Epithelial cell of proximal tubule (primary cell): ENCODE data around the gene MMEL1. TPM values are rescaled to one million over a fixed set of nuclear protein-coding genes. Genes with fewer than 3 reads are reported as not detected.
"Not testable (repeated sequence)": the region's sequence is repeated elsewhere in the genome, so short reads cannot be mapped to it uniquely, and the experiment has no call there.

Source experiments
- DNase-seq: peaks from one replicate; pipeline ENCODE4 v3.0.0-alpha.2; 2011; ENCODE audit warnings: low read depth
- H3K4me3 ChIP-seq: 2 replicates; pipeline ENCODE4 v1.5.1; 2011; ENCODE audit warnings: low read depth, mild to moderate bottlenecking, low read length
- total RNA-seq: library from RNA; depleted of rRNA; stranded (reverse); fragments of >200 nt; gene quantifications from 2 replicates; pipeline ENCODE4 v1.2.3, GENCODE V29; 2015
- TF ChIP-seq, protein P1 (sequence below): conservative IDR thresholded peaks from 2 replicates; pipeline ENCODE4 v1.5.1; 2012; ENCODE audit warnings: low read depth, mild to moderate bottlenecking, low read length

The MMEL1 gene
- total RNA-seq, 1 donor from 2014 or later: not detected

DNA sequence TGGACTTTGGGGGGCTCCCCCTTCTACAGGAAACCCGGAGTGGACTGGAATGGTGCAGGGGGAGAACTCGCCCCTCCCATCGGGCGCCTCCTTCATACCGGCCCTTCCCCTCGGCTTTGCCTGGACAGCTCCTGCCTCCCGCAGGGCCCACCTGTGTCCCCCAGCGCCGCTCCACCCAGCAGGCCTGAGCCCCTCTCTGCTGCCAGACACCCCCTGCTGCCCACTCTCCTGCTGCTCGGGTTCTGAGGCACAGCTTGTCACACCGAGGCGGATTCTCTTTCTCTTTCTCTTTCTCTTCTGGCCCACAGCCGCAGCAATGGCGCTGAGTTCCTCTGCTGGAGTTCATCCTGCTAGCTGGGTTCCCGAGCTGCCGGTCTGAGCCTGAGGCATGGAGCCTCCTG, 76.5 kb downstream of the MMEL1 start, which contains the start of gene TNFRSF14:
TNFRSF14 (plus strand) TSS at position 95 of the 401 bp plus-strand sequence; CDS start at position 389, 294 bp downstream.
- H3K4me3 ChIP-seq: peak within 1 kb of the TSS; percentile 81
- DNase-seq: no peak
- TF ChIP-seq, protein P1, sequence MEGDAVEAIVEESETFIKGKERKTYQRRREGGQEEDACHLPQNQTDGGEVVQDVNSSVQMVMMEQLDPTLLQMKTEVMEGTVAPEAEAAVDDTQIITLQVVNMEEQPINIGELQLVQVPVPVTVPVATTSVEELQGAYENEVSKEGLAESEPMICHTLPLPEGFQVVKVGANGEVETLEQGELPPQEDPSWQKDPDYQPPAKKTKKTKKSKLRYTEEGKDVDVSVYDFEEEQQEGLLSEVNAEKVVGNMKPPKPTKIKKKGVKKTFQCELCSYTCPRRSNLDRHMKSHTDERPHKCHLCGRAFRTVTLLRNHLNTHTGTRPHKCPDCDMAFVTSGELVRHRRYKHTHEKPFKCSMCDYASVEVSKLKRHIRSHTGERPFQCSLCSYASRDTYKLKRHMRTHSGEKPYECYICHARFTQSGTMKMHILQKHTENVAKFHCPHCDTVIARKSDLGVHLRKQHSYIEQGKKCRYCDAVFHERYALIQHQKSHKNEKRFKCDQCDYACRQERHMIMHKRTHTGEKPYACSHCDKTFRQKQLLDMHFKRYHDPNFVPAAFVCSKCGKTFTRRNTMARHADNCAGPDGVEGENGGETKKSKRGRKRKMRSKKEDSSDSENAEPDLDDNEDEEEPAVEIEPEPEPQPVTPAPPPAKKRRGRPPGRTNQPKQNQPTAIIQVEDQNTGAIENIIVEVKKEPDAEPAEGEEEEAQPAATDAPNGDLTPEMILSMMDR: peak; percentile 15

DNA sequence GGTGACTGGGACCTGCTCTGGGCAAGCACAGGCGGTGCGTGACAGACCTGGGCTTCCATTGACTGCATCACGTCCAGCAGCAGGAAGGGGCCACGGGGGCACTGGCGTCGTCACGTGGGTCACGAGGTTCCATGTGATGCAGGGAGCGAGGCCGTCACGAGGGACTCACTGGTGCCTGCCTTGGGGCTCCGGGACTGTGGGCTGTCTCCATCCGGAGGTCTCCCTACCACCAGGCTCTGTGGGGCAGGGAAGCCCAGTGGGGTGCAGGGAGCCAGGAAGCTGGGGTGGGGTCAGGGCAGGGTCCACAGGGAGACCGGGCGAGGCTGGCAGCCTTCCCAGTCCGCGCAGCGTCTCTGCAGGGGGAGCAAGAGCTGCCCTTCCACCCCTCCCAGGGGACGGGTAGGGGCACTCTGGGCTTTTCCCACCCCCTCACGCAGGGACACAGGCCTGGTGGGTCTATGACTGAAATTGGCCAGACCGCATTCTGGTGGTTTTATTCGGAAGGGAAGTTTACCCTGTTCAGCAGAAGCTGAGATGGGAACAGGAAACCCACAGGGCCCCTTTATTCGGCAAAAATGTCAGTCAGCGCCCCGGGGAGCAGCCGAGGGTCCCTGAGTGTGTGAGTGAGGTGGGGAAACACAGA, 77.1 kb downstream of the MMEL1 start:
- no peak for DNase-seq
- H3K4me3 ChIP-seq: peak overlapping the region; percentile 81
- TF ChIP-seq, protein P1: no peak

DNA sequence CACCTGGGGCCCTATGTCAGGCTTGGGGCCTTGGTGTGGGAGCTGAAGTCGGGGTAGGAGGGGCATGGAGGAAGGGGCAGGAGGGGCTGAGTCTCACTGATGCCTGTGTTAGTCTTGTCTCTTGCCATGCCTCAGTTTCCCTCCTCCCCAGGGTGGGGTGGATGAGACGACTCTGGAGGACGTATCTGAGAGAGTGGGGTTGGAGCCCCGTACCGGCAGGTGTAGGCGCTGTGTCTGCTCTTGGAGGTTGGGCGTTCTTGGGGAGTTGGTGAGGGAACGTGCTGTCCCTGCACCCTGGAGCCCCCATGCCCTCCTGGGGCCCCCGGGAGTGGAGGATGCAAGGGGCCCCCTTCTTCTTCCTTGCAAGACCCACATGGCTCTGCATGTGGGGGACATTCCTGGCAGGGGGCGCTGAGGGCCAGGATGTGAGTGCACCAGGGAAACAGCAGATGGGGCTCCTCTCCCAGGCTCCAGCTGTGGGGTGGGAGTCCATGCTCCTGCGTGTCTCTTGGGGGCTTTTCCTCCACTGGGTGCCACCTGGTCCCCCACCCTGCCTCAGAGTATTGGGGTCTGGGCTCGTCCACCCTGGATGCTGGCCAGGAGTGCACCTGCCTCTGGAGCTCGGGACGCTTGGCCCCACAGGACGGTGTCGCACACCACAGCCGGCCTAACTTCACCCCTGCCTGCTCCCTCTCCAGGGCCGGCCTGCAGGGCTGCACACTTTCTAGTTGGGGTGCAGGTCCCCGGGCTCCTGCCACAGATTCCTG, 78.0 kb downstream of the MMEL1 start:
- no peak overlapping the region for H3K4me3 ChIP-seq
- DNase-seq: no peak
- TF ChIP-seq, protein P1: peak; percentile 64

DNA sequence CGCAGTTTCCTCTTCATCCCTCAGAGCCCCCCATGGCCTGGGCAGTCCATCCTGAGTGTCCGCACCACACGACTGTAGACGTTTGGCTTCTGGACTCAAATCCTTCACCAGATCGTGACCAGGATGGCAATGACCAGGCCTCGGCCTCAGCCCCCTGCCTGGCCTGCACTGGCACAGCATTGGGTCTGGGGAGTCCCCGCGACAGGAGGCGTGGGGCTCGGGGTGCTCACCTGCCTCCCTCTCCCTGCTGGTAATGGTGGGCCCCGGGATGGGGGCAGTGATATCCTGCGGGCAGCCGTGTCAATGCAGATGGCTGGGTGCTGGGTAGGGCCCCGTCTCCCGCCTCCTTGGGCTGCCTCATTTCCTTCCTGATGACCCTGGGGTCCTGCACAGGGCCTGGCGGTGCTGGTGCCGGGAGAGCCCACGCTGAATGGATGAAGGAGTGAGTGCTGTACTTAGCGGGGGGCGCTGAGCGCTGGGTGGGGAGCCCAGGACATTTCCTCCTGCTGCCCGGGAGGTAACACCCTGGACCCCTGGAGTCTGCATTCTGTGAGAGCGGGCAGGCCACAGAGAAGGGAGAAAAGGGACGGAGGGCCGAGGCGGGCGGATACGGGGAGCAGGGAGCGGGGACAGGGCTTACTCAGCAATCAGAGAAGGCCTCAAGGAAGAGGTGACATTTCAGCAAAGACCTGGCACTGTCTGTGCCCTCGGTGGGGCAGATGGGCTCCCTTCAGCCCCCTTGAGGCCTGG, 78.8 kb downstream of the MMEL1 start:
- TF ChIP-seq, protein P1: no peak
- no peak overlapping the region for H3K4me3 ChIP-seq
- no peak for DNase-seq

DNA sequence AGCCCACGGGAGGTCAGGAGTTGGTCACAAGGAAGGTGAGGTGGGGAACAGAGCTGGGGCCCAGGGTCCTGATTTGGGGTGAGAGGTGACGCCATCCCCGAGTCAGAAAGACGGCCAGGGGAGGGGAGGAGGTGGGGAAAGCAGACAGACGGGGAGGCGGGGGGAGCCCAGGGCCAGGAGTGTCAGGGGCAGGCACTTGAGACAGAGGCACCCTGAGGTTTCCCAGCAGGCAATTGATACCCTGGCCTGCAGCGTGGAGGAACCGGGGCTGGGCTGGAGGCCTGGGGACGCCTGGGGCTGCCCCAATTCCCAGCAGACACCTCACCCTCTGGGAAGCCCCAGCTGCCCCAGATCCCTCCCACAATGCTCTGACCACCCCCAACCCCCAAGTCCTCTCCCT, 79.7 kb downstream of the MMEL1 start:
- not testable (repeated sequence) for DNase-seq

DNA sequence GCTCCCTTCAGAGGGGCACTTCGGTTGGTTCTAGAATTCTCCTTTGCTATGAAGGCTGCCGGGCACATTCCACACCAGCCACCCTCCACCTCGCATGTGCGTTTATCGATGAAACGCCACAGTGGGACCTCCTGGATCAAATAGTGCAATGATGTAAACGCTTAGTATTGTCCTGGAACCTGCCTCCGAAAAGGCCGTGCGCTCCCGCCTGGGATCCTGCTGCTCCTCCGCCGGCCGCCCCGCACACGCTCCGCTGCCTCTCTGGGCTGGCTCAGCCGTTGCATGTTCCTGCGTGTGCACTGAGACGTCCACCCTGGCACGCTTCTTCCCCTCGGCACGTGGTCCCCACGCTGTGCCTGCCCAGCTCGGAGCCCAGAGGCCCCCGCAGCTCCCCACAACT, 80.6 kb downstream of the MMEL1 start:
- H3K4me3 ChIP-seq: no peak overlapping the region
- TF ChIP-seq, protein P1: no peak
- DNase-seq: no peak

More for the DNA sequence above, 79.7 kb downstream of the MMEL1 start:
- not testable (repeated sequence) for H3K4me3 ChIP-seq

DNA sequence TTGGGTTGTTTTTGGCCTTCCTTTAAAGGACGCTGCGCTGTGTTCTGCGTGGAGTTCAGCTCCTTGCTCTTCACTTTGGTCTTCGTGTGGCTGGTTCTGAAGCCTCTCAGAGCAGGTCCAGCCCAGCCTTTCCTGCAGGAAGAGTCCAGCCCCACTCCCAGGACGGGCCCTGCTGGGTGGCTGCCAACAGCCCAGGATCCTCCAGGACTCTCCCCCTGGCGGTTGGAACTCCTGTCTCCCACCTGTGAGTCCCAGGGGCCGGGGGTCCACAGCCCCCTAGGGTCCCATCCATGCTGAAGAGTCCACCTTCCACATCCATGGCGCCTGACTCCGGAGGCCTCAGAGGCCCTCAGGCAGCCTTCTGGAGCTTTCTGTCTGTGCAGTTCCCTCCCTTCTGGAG, 81.3 kb downstream of the MMEL1 start:
- not testable (repeated sequence) for DNase-seq

DNA sequence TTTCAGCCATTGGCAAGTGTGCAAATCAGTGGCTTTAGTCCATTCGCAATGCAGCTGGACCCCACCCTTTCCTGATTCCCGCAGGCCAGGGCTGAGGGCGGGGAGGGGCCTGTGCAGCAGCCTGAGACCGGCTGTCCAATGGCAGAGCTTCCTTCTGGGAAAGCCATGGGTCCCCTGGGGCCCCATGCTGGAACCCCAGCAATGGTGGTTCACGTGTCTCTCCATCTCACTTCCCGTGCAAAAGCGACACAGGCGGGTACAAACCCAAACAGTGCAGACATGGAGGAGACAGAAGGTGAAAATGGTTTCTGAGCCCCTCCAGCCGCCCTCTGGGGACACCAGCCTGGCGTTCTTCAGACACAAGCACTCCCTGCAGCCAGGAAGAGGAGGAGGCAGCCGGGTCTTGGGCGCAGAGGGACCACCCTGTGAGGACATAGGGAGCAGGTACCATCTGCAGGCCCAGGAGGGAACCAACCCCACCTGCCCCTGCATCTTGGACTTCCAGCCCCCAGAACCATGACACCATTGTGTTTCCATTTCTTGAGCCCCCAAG, 82.4 kb downstream of the MMEL1 start:
- DNase-seq, H3K4me3 ChIP-seq: not testable (repeated sequence)

More for the DNA sequence above, 81.3 kb downstream of the MMEL1 start:
- H3K4me3 ChIP-seq: not testable (repeated sequence)

DNA sequence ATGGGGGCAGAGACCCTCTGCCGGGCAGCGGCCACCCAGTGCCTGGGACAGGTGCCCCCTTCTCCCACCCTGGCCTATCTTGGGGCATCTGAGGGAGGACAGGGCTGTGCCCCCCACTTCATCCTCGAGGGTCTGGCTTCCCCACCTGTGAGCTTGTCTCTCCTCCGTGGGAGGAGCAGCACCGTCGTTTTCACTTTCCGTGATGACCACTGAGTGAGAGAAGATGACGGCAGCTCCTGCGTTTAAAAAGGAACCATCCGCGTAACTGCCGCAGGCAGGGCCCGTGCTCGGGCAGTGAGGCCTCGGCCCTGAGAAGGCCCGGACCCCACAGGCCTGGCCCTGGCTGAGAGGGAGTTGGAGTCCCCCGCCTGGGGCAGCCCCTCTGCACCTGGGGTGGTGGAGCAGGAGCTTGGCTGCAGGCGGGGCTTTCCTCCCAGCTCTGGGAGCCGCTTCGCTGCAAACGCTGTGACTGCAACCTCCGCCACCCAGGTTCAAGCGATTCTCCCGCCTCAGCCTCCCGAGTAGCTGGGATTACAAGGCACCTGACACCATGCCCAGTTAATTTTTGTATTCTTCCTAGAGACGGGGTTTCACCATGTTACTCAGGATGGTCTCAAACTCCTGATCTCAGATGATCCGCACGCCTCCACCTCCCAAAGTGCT, 83.3 kb downstream of the MMEL1 start:
- not testable (repeated sequence) for DNase-seq, H3K4me3 ChIP-seq
